ENCODE measurements around the gene TNFRSF21. TPM values are rescaled to one million over a fixed set of nuclear protein-coding genes. Genes with fewer than 3 reads are reported as not detected.
A peak's percentile ranks its signal among the peaks of the same experiment; 100 is the strongest.

The TNFRSF21 gene
- total and polyA plus RNA-seq, 9 of the 15 experiments (the other 6 are each of a cell fraction or from before 2014, with no cell fraction given), result 0.63 to 5.7 (median 2.2) TPM

DNA sequence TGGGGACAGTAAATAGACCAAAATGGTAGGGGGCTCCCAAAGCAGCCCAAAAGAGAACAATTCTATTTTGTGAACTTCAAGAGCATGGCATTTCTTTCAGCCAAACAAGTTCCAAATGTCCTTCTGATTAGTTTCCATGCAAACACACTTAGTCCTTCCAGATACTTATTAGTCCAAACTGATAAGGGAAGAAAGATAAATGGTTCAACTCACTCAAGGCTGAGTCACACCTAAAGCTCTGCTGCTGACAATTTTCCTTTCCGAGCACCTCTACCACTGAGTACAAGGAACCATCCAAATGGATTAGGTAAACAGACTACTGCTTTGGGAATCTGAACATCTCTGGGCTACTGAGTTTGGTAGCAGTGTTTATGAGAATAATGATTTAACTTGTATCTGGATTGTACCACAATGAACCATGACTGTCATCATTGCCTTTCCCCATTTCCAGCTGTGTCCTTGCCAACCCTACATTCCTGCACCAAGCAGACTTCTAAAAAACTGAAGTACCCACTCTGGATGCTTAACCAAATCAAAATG lies 71.2 kb downstream of the TNFRSF21 start (continued):
- TF ChIP-seq, protein P1, sequence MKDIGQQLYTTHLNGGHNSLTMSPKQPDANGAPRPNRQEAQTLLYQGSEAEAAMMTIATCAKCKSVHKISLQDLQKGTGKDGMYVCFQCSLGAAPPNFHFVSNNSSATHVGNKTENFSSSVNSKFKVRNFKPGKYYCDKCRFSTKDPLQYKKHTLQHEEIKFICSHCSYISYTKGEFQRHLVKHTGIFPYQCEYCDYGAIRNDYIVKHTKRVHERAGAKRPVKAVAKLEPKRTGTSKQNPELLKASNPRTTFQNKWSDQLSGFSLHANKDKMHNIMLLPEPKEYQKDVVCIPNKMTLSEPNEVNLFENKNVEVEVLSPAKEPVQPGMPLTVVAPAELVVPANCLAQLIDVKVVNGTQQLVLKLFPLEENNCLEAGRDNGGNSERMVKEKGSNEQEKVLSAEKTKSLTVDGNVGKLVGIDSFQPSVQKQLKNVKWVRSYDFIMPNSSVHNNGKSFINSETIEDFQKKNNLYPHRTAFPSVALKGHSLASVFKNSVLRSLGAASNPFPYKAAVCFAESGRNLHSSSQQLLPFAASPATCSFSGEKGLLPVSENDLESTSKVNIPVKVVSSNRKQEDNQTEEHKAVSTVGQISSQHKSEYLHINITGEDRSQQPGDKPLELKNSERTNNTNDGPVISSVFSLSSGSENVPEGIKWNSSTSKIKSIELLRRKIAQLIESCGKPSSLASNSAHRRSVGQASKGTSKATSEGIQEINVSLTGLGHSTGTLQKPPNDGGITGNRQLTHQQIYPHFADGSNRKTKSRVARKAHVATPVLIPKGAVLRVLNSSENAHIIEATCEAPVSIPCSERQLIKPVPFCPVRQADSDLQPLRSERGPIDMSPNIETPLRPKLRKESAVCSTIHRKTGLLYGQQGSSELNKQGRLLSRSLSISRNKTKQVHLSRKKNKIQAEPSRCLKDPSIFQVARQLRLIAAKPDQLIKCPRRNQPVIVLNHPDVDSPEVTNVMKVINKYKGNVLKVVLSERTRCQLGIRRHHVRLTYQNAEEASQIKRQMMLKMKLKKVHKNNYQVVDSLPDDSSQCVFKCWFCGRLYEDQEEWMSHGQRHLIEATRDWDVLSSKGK (CRISPR knock-in tag; IDR thresholded peaks at IDR 0.05), result no peak
- TF ChIP-seq NFRKB (IDR thresholded peaks at IDR 0.05; ENCODE audit: low read depth) (no peak), KLF6 (CRISPR knock-in tag; IDR thresholded peaks at IDR 0.05; ENCODE audit: borderline replicate concordance) (no peak), MEF2D (tag; conservative IDR thresholded peaks at IDR 0.05; ENCODE audit: low read depth) (no peak), CHD4 (IDR thresholded peaks at IDR 0.05; ENCODE audit: insufficient read depth, insufficient replicate concordance, low read depth, low read length, poor library complexity, severe bottlenecking) (no peak), SMARCE1 (IDR thresholded peaks at IDR 0.05) (peak; percentile 65; the same call in 1 of the 2 replicates), ZNF589 (CRISPR knock-in tag; IDR thresholded peaks at IDR 0.05; ENCODE audit: low read depth) (no peak), XRCC4 (IDR thresholded peaks at IDR 0.05; ENCODE audit: extremely low read depth, insufficient read depth, insufficient read length) (no peak), TBL1XR1 (IDR thresholded peaks at IDR 0.05; ENCODE audit: low read length in 2 of 2) (no peak), NFXL1 (CRISPR knock-in tag; IDR thresholded peaks at IDR 0.05) (no peak)
- TF ChIP-seq, protein P2, sequence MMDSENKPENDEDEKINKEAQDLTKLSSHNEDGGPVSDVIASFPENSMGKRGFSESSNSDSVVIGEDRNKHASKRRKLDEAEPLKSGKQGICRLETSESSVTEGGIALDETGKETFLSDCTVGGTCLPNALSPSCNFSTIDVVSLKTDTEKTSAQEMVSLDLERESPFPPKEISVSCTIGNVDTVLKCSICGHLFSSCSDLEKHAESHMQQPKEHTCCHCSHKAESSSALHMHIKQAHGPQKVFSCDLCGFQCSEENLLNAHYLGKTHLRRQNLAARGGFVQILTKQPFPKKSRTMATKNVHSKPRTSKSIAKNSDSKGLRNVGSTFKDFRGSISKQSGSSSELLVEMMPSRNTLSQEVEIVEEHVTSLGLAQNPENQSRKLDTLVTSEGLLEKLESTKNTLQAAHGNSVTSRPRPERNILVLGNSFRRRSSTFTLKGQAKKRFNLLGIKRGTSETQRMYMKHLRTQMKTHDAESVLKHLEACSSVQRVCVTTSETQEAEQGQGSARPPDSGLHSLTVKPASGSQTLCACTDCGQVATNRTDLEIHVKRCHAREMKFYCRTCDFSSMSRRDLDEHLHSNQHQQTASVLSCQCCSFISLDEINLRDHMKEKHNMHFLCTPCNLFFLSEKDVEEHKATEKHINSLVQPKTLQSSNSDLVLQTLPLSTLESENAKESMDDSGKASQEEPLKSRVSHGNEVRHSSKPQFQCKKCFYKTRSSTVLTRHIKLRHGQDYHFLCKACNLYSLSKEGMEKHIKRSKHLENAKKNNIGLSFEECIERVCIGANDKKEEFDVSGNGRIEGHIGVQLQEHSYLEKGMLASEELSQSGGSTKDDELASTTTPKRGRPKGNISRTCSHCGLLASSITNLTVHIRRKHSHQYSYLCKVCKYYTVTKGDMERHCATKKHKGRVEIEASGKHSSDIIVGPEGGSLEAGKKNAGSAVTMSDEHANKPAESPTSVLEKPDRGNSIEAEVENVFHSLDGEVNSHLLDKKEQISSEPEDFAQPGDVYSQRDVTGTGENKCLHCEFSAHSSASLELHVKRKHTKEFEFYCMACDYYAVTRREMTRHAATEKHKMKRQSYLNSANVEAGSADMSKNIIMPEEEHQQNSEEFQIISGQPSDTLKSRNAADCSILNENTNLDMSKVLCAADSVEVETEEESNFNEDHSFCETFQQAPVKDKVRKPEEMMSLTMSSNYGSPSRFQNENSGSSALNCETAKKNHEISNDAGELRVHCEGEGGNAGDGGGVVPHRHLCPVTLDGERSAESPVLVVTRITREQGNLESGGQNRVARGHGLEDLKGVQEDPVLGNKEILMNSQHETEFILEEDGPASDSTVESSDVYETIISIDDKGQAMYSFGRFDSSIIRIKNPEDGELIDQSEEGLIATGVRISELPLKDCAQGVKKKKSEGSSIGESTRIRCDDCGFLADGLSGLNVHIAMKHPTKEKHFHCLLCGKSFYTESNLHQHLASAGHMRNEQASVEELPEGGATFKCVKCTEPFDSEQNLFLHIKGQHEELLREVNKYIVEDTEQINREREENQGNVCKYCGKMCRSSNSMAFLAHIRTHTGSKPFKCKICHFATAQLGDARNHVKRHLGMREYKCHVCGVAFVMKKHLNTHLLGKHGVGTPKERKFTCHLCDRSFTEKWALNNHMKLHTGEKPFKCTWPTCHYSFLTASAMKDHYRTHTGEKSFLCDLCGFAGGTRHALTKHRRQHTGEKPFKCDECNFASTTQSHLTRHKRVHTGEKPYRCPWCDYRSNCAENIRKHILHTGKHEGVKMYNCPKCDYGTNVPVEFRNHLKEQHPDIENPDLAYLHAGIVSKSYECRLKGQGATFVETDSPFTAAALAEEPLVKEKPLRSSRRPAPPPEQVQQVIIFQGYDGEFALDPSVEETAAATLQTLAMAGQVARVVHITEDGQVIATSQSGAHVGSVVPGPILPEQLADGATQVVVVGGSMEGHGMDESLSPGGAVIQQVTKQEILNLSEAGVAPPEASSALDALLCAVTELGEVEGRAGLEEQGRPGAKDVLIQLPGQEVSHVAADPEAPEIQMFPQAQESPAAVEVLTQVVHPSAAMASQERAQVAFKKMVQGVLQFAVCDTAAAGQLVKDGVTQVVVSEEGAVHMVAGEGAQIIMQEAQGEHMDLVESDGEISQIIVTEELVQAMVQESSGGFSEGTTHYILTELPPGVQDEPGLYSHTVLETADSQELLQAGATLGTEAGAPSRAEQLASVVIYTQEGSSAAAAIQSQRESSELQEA (IDR thresholded peaks at IDR 0.05; ENCODE audit: low read depth), result no peak
- TF ChIP-seq, protein P3, sequence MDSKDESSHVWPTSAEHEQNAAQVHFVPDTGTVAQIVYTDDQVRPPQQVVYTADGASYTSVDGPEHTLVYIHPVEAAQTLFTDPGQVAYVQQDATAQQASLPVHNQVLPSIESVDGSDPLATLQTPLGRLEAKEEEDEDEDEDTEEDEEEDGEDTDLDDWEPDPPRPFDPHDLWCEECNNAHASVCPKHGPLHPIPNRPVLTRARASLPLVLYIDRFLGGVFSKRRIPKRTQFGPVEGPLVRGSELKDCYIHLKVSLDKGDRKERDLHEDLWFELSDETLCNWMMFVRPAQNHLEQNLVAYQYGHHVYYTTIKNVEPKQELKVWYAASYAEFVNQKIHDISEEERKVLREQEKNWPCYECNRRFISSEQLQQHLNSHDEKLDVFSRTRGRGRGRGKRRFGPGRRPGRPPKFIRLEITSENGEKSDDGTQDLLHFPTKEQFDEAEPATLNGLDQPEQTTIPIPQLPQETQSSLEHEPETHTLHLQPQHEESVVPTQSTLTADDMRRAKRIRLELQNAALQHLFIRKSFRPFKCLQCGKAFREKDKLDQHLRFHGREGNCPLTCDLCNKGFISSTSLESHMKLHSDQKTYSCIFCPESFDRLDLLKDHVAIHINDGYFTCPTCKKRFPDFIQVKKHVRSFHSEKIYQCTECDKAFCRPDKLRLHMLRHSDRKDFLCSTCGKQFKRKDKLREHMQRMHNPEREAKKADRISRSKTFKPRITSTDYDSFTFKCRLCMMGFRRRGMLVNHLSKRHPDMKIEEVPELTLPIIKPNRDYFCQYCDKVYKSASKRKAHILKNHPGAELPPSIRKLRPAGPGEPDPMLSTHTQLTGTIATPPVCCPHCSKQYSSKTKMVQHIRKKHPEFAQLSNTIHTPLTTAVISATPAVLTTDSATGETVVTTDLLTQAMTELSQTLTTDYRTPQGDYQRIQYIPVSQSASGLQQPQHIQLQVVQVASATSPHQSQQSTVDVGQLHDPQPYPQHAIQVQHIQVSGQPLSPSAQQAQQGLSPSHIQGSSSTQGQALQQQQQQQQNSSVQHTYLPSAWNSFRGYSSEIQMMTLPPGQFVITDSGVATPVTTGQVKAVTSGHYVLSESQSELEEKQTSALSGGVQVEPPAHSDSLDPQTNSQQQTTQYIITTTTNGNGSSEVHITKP (IDR thresholded peaks at IDR 0.05; ENCODE audit: partially characterized antibody), result peak; percentile 41
